ENCODE measurements around the gene RAB27B. TPM values are rescaled to one million over a fixed set of nuclear protein-coding genes. Genes with fewer than 3 reads are reported as not detected.

RAB27B gene
- total RNA-seq, 1 donor from 2014 or later: 4.0 TPM

DNA sequence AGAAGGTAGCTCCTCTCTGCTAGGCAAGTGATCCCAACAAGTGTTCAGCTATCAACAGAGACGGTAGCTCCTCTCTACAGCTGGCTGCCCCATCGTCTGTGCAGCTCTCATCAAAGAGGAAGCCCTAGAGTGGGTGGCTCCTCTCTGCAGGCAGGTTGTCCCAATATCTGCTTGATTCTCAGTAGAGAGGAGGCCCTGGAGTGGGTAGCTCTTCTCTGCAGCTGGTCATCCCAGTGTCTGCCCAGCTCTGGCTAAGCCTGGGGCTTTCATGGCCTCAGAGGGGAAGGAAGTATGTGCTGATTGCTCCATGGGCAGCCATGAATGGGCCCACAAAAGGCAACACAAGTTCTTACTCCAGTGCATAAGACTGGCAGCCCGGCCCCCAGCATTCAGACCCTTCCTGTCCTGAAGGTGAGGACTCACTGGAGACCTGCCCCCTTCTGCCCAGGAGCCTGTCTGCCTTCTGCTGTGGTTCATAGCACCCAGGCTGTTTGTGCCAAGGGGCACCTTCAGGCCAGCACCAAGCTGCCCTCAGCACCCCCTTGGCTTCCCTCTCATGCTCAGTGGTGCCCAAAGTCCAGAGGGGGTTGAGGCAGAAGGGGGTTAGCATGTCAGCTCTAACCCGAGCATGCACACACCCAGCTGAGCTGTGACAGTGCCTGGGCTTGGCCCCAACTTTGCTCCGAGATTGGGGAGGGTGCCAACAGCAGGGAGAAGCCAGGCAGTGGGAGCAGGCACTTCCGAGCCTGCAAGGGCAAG is 82.1 kb downstream of the RAB27B start:
- no peak for DNase-seq (ENCODE audit: low read depth)

DNA sequence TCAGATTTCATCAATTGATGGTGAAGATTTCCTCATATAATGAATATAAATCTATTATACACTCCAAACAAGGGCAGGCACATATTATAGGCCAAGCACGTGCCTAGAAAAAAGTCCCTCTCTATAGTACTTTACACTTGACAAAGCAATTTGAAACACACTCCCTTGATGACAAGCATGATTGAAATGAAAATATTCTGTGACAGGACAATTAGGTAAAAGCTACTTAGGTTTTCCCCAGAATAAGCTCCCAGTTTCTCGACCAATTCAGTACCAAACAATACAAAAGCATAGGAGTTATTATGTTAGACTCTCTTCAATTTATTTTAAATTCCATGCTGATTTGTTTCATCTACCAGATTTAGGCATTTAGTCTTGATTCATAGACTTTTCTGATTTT is 83.3 kb downstream of the RAB27B start:
- no peak for DNase-seq (ENCODE audit: low read depth)

- no peak for DNase-seq (ENCODE audit: low read depth)
These were observed 86.5 kb downstream of the RAB27B start for GRCh38 chr18:54914816-54915215.

DNA sequence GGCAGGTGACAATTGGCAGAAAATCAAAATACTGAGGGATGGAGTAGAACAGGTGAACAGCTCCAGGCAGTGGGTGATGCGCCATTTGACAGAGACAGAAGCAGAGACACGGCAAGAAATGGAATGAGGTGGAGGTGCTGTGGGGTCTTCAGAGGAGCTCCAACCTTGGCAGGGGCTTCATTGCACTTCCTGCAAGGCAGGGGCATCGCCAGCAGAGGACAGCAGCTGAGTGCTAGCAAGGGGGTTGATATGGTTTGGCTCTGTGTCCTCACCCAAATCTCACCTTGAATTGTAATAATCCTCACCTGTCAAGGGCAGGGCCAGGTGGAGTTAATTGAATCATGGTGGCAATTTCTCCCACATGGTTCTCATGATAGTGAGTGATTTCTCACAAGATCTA is 88.2 kb downstream of the RAB27B start:
- no peak for DNase-seq (ENCODE audit: low read depth)

- no peak for DNase-seq (ENCODE audit: low read depth)
These were observed 89.8 kb downstream of the RAB27B start for GRCh38 chr18:54918060-54918459.

DNA sequence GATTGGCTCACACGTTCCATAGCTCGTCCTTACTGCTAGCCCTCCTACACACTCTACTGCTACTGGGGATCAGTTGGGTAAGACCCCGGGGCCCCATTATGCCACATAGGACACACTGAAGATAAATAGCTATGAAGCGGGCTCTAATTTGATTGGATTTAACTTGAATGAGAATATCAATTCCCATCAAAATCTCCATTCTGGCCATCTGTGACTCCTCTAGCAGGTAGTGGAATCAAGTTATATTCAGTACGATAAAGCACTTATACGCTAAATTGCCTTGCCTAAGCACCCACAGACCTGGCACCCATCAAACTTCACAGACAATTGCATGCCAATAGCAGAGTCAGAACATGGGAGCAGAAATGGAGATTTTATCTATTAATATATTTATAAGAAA is 91.1 kb downstream of the RAB27B start:
- no peak for DNase-seq (ENCODE audit: low read depth)

- DNase-seq (ENCODE audit: low read depth): no peak
These were observed 95.2 kb downstream of the RAB27B start for GRCh38 chr18:54923339-54923956.

- DNase-seq (ENCODE audit: low read depth): no peak
These were observed 96.7 kb downstream of the RAB27B start for GRCh38 chr18:54924948-54925347.

GRCh38 chr18:54926593-54927325 is 98.5 kb downstream of the RAB27B start:
- DNase-seq (ENCODE audit: low read depth): peak; percentile 13

GRCh38 chr18:54928236-54928635 is 100.0 kb downstream of the RAB27B start:
- DNase-seq (ENCODE audit: low read depth): no peak

DNA sequence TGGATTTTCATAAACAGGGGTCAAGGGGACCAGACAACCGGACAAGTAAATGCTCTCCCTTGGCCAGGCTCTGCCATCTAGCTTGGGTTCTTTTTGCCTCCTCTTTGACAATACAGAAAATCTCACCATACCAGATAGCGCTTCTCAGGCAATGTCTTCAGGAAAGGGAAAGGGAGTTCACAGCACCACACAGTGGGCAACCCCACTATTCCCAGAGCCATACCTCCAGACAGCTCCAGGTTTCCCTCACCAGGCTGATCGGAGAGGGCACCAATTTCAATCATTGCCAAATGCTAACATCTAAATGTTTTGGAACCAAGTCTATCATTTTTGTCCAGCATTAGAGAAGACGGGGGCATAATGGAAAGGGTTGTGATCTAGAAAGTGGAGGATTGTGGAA is 102.9 kb downstream of the RAB27B start:
- DNase-seq (ENCODE audit: low read depth): no peak

DNA sequence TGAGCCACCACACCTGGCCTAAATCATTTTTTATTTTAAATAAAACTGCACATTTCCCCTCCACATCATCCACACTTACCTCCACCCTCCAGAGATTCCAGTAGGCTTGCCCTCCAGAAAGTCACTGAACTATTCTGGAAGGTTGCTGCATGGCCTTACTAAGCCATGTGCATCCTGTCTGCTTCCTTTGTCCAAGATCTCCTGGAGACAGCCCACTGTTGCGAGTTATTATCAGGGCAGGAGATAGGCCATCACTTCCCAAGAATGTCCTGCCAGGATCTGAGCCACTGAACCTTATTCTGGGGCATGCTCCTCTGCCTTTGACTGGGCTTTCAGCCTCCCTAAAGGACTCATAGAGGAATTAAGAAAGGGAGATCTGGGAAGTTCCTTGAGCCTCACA is 104.2 kb downstream of the RAB27B start:
- no peak for DNase-seq (ENCODE audit: low read depth)

- DNase-seq (ENCODE audit: low read depth): no peak
These were observed 110.2 kb downstream of the RAB27B start for GRCh38 chr18:54938506-54938905.

DNA sequence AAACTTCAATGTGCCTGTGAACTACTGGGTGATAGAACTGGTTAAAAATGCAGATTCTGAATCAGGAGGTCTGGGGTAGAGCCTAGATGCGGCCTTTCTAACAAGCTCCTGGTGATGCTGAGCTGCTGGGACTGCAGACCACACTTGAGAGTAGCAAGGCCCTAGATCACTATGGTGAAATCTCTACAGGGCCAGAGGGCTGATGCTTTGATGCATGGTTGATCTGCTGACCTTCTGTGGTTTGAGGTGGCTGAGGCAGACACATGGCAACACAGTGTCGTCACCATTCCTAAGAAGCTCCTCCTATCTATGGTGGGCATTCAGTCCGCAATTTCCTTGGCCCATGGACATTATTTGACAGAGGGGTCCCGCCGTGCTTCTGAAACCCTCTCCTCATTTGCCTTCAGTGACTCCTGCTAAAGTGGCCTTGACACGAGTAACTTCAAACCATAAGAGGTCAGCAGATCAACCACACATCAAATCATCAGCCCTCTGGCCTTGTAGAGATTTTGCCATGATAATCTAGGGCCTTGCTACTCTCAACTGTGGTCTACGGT is 111.2 kb downstream of the RAB27B start:
- DNase-seq (ENCODE audit: low read depth): peak; percentile 53

- no peak for DNase-seq (ENCODE audit: low read depth)
These were observed 113.9 kb downstream of the RAB27B start for GRCh38 chr18:54942144-54942543.

- DNase-seq (ENCODE audit: low read depth): no peak
These were observed 114.3 kb downstream of the RAB27B start for GRCh38 chr18:54942569-54942968.

Other genes starting within 250 kb of the RAB27B start
- not detected in 2 replicates for gene DYNAP, start 237.2 kb upstream of the RAB27B start, total RNA-seq
- 3.8 and 5.5 TPM in 2 replicates for gene CCDC68, start 131.0 kb downstream of the RAB27B start, total RNA-seq

Measured in renal cortical epithelial cell (primary cell).